CD8-positive, alpha-beta memory T cell (primary cell): ENCODE results near the gene L3MBTL1. TPM values are rescaled to one million over a fixed set of nuclear protein-coding genes. Genes with fewer than 3 reads are reported as not detected.

ENCODE experiments used
- CTCF ChIA-PET: fragments of 350-600 bp; sonication (Branson Sonifier 250); formaldehyde crosslinking; loops from one replicate; lab custom pipeline; 2021; ENCODE audit warnings: antibody characterized with exemption; lab: Charles Lee
- POLR2A ChIA-PET: fragments of 350-600 bp; sonication (Branson Sonifier 250); formaldehyde crosslinking; loops from one replicate; lab custom pipeline; 2021; ENCODE audit warnings: antibody characterized with exemption; lab: Charles Lee
- DNase-seq, 5 donors: peaks; one replicate each; pipeline versions ENCODE4 v3.0.0 to v3.0.0-alpha.2; 2020 to 2022; ENCODE audit warnings: mixed read lengths in 1 of 5
- H3K27ac ChIP-seq: one replicate; pipeline ENCODE4 v1.7.0; 2013; ENCODE audit warnings: low read depth, mild to moderate bottlenecking, low read length, moderate library complexity
- H3K27me3 ChIP-seq: 2 replicates; pipeline ENCODE4 v1.7.0; 2013; ENCODE audit warnings: low read length, mild to moderate bottlenecking; ENCODE audit not compliant: insufficient read depth, poor library complexity, severe bottlenecking
- H3K36me3 ChIP-seq: 2 replicates; pipeline ENCODE4 v1.7.0; 2013; ENCODE audit warnings: mild to moderate bottlenecking, low read length, moderate library complexity; ENCODE audit not compliant: insufficient read depth
- H3K4me1 ChIP-seq: 2 replicates; pipeline ENCODE4 v1.7.0; 2013; ENCODE audit warnings: mild to moderate bottlenecking, low read length, moderate library complexity; ENCODE audit not compliant: insufficient read depth
- H3K4me3 ChIP-seq: 2 replicates; pipeline ENCODE4 v1.7.0; 2013; ENCODE audit warnings: mild to moderate bottlenecking, low read length
- H3K9me3 ChIP-seq: 2 replicates; pipeline ENCODE4 v1.7.0; 2013; ENCODE audit warnings: mild to moderate bottlenecking, low read length
- H3K27ac Mint-ChIP-seq, 8 donors: one replicate each; pipeline ENCODE4 v1.8.0; 2020 to 2021; ENCODE audit warnings: mixed read lengths in 8 of 8, mild to moderate bottlenecking in 6 of 8, inconsistent platforms in 3 of 8, moderate library complexity in 3 of 8
- H3K27me3 Mint-ChIP-seq, 2 donors: one replicate each; pipeline ENCODE4 v1.8.0; 2020 to 2021; ENCODE audit warnings: mixed read lengths in 2 of 2, mild to moderate bottlenecking in 1 of 2, moderate library complexity in 1 of 2
- H3K36me3 Mint-ChIP-seq, 3 donors: one replicate each; pipeline ENCODE4 v1.8.0; 2020 to 2021; ENCODE audit warnings: mixed read lengths in 3 of 3, inconsistent platforms in 1 of 3, mild to moderate bottlenecking in 1 of 3
- H3K4me1 Mint-ChIP-seq, 3 donors: one replicate each; pipeline ENCODE4 v1.8.0; 2020 to 2021; ENCODE audit warnings: mixed read lengths in 3 of 3, inconsistent platforms in 1 of 3, mild to moderate bottlenecking in 1 of 3
- H3K4me3 Mint-ChIP-seq, 7 donors: one replicate each; pipeline ENCODE4 v1.8.0; 2020 to 2021; ENCODE audit warnings: mixed read lengths in 7 of 7, mild to moderate bottlenecking in 6 of 7, moderate library complexity in 4 of 7, inconsistent platforms in 2 of 7
- H3K9me3 Mint-ChIP-seq, 5 donors: one replicate each; pipeline ENCODE4 v1.8.0; 2020 to 2022; ENCODE audit warnings: mixed read lengths in 5 of 5, mild to moderate bottlenecking in 3 of 5, moderate library complexity in 2 of 5, inconsistent platforms in 1 of 5
- polyA plus RNA-seq: library from polyadenylated mRNA; unstranded; fragments of 300-500 nt; fragmentation: Illumina TruSeq; gene quantifications from one replicate; pipeline ENCODE4 v1.2.3, GENCODE V29; 2021
- total RNA-seq, 2 experiments: library from RNA; stranded (reverse); gene quantifications; one replicate each; pipeline ENCODE4 v1.2.3, GENCODE V29; 2021

Gene L3MBTL1
- total and polyA plus RNA-seq, 3 experiments from 2014 or later = 1.8 to 5.2 (median 4.6) TPM

- POLR2A ChIA-PET = no interaction called here
- H3K4me3 ChIP-seq = no peak within 1 kb of the TSS
- no peaks in the 10 kb centered on the region for H3K9me3 Mint-ChIP-seq
- H3K27ac ChIP-seq = no peak within 1 kb of the TSS
- H3K9me3 ChIP-seq = no peaks in the 10 kb centered on the region
- peaks cover 3 to 7% of the 10 kb centered on the region in 2 donors for H3K27me3 Mint-ChIP-seq
- H3K4me3 Mint-ChIP-seq = no peak within 1 kb of the TSS
- H3K27ac Mint-ChIP-seq = peak within 1 kb of the TSS in 1 of 8 donors; percentile 24
- H3K36me3 Mint-ChIP-seq = no peaks in the 10 kb centered on the region
- H3K4me1 Mint-ChIP-seq = no peaks in the 10 kb centered on the region
- no peak for DNase-seq
- CTCF ChIA-PET = interaction anchor here (1.8 kb wide), 1 partner anchor 28 kb away, joined by 3 read pairs; no protein-coding TSS in a partner anchor
- no peaks in the 10 kb centered on the region for H3K4me1 ChIP-seq
- no peaks in the 10 kb centered on the region for H3K27me3 ChIP-seq
- H3K36me3 ChIP-seq = no peaks in the 10 kb centered on the region
These were observed 51.1 kb downstream of the L3MBTL1 start, which contains the start of gene SGK2 for GRCh38 chr20:43558412-43559146. SGK2 (plus strand) TSS chr20:43559027; CDS start chr20:43566496, 7,469 bp downstream.

DNA sequence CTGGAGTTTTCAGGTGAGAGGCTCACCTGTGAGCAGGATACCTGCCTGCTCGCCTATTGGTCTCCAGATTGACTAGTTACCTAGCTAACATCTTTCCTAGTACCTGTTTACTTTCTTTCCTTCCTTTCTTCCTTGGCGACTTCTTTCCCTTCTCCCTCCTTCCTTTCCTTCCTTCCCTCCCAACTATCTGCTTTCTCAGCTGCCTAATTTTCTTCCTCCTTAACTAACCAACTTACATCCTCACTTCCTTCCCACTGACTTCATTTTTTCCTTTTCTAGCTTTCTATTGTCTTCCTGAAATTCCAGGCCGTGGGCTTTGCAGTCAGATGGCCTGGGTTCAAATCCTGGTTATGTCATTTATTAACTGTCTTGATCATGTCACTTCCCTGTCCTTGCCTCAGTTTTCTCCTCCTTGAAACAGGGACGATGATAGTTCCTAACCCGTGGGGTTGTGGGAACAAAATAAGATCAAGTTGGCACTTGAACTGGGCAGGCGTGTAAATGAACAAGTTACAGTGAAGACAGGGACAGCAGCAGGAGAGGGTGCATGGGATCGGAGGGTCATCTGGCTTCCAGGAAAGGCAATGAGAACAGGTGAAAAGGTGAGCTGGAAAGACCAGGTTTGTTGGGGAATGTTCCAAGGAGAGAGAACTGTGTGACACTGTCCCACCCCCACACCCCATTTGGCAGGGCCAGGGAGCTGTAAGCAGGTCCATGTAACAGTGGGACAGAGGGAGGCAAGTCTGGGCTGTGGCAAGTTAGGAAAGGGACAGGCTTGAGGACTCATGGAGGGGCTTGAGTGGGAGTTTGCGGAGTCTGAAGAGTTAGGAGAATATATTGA is 51.9 kb downstream of the L3MBTL1 start:
- Mint-ChIP-seq H3K4me1 (no peaks in the 10 kb centered on the region), H3K27ac (no peak overlapping the region)
- POLR2A ChIA-PET = no interaction called here

GRCh38 chr20:43560974-43561373 is 53.5 kb downstream of the L3MBTL1 start:
- H3K27me3 Mint-ChIP-seq = peaks cover 0 to 9% of the 10 kb centered on the region in 2 donors
- Histone ChIP-seq H3K36me3 (no peaks in the 10 kb centered on the region), H3K4me1 (no peaks in the 10 kb centered on the region), H3K4me3 (no peak overlapping the region), H3K27me3 (no peaks in the 10 kb centered on the region), H3K27ac (no peak overlapping the region), H3K9me3 (no peaks in the 10 kb centered on the region)
- ChIA-PET POLR2A (no interaction called here), CTCF (interaction anchor here (0.7 kb wide), 1 partner anchor 11 kb away, joined by 3 read pairs; no protein-coding TSS in a partner anchor)
- H3K27ac Mint-ChIP-seq = peak overlapping the region in 1 of 8 donors; percentile 37
- no peak for DNase-seq
- no peak overlapping the region for H3K4me3 Mint-ChIP-seq
- H3K4me1 Mint-ChIP-seq = no peaks in the 10 kb centered on the region
- H3K9me3 Mint-ChIP-seq = no peaks in the 10 kb centered on the region
- no peaks in the 10 kb centered on the region for H3K36me3 Mint-ChIP-seq

More for the DNA sequence above, 51.9 kb downstream of the L3MBTL1 start:
- no peaks in the 10 kb centered on the region for H3K9me3 Mint-ChIP-seq
- H3K27me3 ChIP-seq = no peaks in the 10 kb centered on the region
- no peak overlapping the region for H3K4me3 ChIP-seq
- peaks cover 2 to 9% of the 10 kb centered on the region in 2 donors for H3K27me3 Mint-ChIP-seq
- no peaks in the 10 kb centered on the region for H3K4me1 ChIP-seq
- no peak for DNase-seq
- H3K36me3 ChIP-seq = no peaks in the 10 kb centered on the region
- H3K27ac ChIP-seq = no peak overlapping the region
- H3K4me3 Mint-ChIP-seq = no peak overlapping the region
- no peaks in the 10 kb centered on the region for H3K36me3 Mint-ChIP-seq
- CTCF ChIA-PET = interaction anchor here (1.0 to 1.8 kb wide), 2 partner anchors 21 to 27 kb away, joined by 3 read pairs; no protein-coding TSS in a partner anchor
- H3K9me3 ChIP-seq = no peaks in the 10 kb centered on the region

- H3K4me3 Mint-ChIP-seq = no peak overlapping the region
- H3K9me3 ChIP-seq = no peaks in the 10 kb centered on the region
- H3K27ac Mint-ChIP-seq = no peak overlapping the region
- H3K4me1 ChIP-seq = no peaks in the 10 kb centered on the region
- no peaks in the 10 kb centered on the region for H3K27me3 ChIP-seq
- CTCF ChIA-PET = no interaction called here
- H3K4me1 Mint-ChIP-seq = no peaks in the 10 kb centered on the region
- no peaks in the 10 kb centered on the region for H3K9me3 Mint-ChIP-seq
- H3K27ac ChIP-seq = no peak overlapping the region
- POLR2A ChIA-PET = no interaction called here
- H3K4me3 ChIP-seq = no peak overlapping the region
- H3K27me3 Mint-ChIP-seq = peaks cover 0 to 7% of the 10 kb centered on the region in 2 donors
- no peaks in the 10 kb centered on the region for H3K36me3 Mint-ChIP-seq
- H3K36me3 ChIP-seq = no peaks in the 10 kb centered on the region
- DNase-seq = no peak
These were observed 55.9 kb downstream of the L3MBTL1 start for GRCh38 chr20:43563429-43563828.

DNA sequence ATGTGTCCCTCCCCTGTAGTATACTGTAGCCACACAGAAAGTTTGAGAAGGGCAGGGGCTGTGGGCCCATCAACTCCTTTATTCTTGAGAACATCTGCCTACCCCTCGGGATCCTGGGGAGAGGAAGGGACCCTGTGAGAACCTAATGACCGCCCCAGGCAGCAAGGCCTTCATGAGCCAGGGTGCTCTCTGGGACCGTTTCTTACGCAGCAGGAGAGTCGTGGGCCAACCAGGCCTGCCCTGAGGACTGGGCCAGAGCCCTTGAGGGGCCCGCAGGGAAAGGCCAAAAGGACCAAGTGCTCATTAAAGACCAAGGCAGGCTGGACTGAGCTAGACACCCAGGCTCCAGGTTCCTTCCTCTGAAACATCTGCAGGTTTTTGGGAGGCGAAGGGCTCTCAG is 56.5 kb downstream of the L3MBTL1 start:
- H3K9me3 ChIP-seq = no peaks in the 10 kb centered on the region
- no peak overlapping the region for H3K27ac Mint-ChIP-seq
- no peak for DNase-seq
- no peaks in the 10 kb centered on the region for H3K4me1 ChIP-seq
- ChIA-PET POLR2A (no interaction called here), CTCF (no interaction called here)
- H3K4me3 ChIP-seq = no peak overlapping the region
- H3K27ac ChIP-seq = no peak overlapping the region
- no peaks in the 10 kb centered on the region for H3K27me3 ChIP-seq
- H3K9me3 Mint-ChIP-seq = no peaks in the 10 kb centered on the region
- no peaks in the 10 kb centered on the region for H3K36me3 ChIP-seq
- no peaks in the 10 kb centered on the region for H3K4me1 Mint-ChIP-seq
- no peak overlapping the region for H3K4me3 Mint-ChIP-seq
- H3K36me3 Mint-ChIP-seq = no peaks in the 10 kb centered on the region
- H3K27me3 Mint-ChIP-seq = peaks cover 0 to 7% of the 10 kb centered on the region in 2 donors

- H3K4me3 Mint-ChIP-seq = no peak overlapping the region
- CTCF ChIA-PET = no interaction called here
- no peak overlapping the region for H3K27ac Mint-ChIP-seq
- Histone ChIP-seq H3K27ac (no peak overlapping the region), H3K27me3 (no peaks in the 10 kb centered on the region), H3K36me3 (no peaks in the 10 kb centered on the region), H3K4me1 (no peaks in the 10 kb centered on the region), H3K4me3 (no peak overlapping the region), H3K9me3 (no peaks in the 10 kb centered on the region)
- POLR2A ChIA-PET = no interaction called here
- no peaks in the 10 kb centered on the region for H3K9me3 Mint-ChIP-seq
- H3K4me1 Mint-ChIP-seq = no peaks in the 10 kb centered on the region
- no peaks in the 10 kb centered on the region for H3K36me3 Mint-ChIP-seq
- peaks cover 0 to 7% of the 10 kb centered on the region in 2 donors for H3K27me3 Mint-ChIP-seq
- no peak for DNase-seq
These were observed 57.0 kb downstream of the L3MBTL1 start for GRCh38 chr20:43564455-43564854.

DNA sequence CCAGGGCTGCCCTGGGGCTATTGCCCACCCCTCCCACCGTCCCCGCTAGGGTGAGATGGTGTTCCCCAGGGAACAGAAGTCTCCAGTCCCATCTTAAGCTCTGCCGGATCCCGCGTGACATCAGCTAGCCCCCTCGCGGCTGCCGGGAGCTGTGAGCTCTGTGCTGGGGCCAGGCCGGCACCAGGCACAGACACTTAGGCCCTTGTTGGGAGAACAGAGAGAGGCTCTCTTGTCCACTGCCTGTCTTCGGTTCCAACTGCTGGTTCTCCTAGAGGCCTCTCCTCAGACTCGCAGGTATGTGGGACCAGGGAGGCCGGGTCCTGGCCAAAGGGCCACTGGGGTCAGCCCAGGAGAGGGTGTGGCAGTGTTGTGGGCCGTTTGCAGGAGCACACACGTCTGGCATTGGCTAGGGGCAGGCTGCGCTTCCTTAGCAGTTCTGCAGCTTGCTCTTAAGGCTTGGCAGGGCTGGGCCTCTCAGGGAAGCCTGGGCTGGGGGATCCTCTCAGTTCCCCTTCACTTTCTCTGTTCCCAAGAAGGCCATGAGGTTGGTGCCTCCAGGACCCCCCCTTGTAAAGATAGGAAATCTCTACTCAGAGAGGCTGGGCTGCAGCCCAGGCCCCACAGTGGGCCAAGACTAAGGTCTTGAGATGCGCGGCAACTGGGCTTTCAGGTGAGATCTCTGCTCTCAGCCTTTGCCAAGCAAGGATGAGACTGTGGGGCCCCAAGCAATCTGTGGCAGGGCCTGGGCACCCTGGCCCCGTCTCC is 57.7 kb downstream of the L3MBTL1 start:
- CTCF ChIA-PET = no interaction called here
- no peak overlapping the region for H3K4me3 ChIP-seq
- Mint-ChIP-seq H3K36me3 (no peaks in the 10 kb centered on the region), H3K27me3 (peaks cover 0 to 5% of the 10 kb centered on the region in 2 donors), H3K4me3 (no peak overlapping the region), H3K4me1 (no peaks in the 10 kb centered on the region), H3K27ac (no peak overlapping the region), H3K9me3 (no peaks in the 10 kb centered on the region)
- POLR2A ChIA-PET = no interaction called here
- H3K9me3 ChIP-seq = no peaks in the 10 kb centered on the region
- H3K27me3 ChIP-seq = no peaks in the 10 kb centered on the region
- H3K4me1 ChIP-seq = no peaks in the 10 kb centered on the region
- H3K36me3 ChIP-seq = no peaks in the 10 kb centered on the region
- no peak for DNase-seq
- no peak overlapping the region for H3K27ac ChIP-seq
